Measurements from ENCODE around the gene RALB.
A peak's percentile ranks its signal among the peaks of the same experiment; 100 is the strongest.

RALB gene, protein sequence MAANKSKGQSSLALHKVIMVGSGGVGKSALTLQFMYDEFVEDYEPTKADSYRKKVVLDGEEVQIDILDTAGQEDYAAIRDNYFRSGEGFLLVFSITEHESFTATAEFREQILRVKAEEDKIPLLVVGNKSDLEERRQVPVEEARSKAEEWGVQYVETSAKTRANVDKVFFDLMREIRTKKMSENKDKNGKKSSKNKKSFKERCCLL

DNA sequence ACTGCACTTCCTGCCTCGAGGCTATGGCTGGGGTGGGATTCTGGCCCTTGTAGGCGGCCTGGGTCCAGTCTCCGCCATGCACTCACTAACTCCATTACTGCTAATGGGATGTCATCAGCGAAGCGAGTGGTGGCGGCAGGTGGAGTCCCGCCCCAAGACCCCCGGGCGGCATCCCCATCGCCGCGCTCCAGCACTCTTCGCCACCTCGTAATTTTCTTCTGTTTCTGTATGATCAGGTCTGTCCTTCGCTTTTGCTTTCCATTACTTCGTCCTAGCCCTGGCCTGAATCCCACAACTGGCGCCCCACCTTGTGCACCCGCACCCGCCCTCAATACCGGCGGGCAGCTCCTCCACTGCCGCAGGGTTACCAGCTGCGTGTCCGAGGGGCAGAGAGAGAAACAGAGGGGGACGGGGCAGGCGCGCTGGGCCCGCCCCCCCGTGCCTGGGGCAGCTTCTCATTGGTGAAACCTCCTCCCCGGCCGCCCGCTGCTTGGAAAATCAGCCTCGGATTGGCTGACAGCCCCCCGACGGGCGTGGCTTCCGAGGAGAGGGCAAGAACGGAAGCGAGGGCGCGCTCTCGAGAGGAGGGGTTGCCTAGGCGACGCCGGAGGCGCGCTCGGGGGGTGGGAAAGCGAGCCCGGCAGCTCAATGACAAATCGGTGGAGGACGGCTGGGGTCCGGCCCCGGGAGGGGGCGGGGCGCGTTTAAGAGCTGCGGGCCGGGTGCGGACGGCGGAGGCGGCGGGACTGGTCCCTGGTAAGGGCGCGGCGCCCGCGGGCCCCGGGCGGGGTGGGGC is at the start of gene RALB:
TSS of gene RALB (plus strand) at position 628 of the 796 bp plus-strand sequence. CDS start 25,813 bp downstream, outside the sequence.
- peak within 1 kb of the TSS; percentile 67 for H3K27ac ChIP-seq (ENCODE audit: low read depth, low read length)
- no peaks in the 10 kb centered on the region for H3K27me3 ChIP-seq (ENCODE audit: control insufficient read depth in 1 of 2, insufficient read depth in 2 of 2, low read length in 2 of 2)
- H3K36me3 ChIP-seq (ENCODE audit: control insufficient read depth in 1 of 2, insufficient read depth in 2 of 2, low read length in 2 of 2) = no peaks in the 10 kb centered on the region
- H3K9me3 ChIP-seq (ENCODE audit: control insufficient read depth in 1 of 2, low read length in 2 of 2) = no peaks in the 10 kb centered on the region
- H3K4me1 ChIP-seq (ENCODE audit: control insufficient read depth in 1 of 2, insufficient read depth in 2 of 2, low read length in 2 of 2) = peaks cover 19 to 25% of the 10 kb centered on the region in 2 donors
- H3K9ac ChIP-seq (ENCODE audit: low read depth in 1 of 2, low read length in 2 of 2) = peak within 1 kb of the TSS; percentile 69 to 73
- peak within 1 kb of the TSS; percentile 82 to 93 for H3K4me3 ChIP-seq (ENCODE audit: low read depth in 1 of 2, low read length in 2 of 2)

DNA sequence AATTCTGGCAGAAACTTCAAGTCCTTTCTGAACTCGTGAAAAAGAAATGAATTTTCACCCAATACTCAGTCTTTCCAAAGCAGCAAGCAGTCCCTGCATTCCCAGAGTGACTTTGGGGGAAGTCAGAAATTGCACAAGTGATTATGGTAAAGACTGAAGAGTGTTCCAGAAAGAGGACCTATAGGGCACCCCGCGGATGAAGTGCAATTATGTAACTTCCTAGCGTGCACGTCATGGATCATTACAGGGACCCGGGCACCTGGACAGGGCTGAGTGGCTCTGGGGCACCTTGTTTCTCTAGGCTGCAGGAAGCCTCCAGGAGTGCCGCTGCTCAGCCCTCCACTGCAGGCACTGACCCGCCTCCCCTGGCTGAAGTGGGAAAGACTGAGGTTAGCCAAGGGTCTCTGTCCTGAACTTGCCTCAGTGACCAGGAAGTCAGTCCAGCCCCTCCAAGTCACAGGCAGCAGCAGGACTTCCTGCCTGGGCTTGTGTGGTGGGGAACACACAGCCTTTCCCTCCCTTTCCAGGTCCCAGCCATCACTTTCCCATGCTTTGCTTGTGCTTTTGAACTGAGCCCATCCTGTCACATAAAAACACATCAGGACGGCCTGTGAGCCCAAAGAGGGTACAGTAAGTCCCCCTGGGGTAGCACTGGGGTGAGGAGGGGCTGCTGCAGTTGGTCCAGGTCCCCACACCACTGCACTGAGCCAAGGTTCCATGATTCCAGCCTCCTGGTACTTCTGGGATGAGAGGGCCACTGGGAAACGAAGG is 49.2 kb upstream of the RALB start:
- no peaks in the 10 kb centered on the region for H3K27me3 ChIP-seq (ENCODE audit: control insufficient read depth in 1 of 2, insufficient read depth in 2 of 2, low read length in 2 of 2)
- H3K9ac ChIP-seq (ENCODE audit: low read depth in 1 of 2, low read length in 2 of 2) = no peak overlapping the region
- peaks cover 0 to under 1% of the 10 kb centered on the region in 2 donors for H3K9me3 ChIP-seq (ENCODE audit: control insufficient read depth in 1 of 2, low read length in 2 of 2)
- H3K36me3 ChIP-seq (ENCODE audit: control insufficient read depth in 1 of 2, insufficient read depth in 2 of 2, low read length in 2 of 2) = no peaks in the 10 kb centered on the region
- H3K27ac ChIP-seq (ENCODE audit: low read depth, low read length) = no peak overlapping the region
- H3K4me3 ChIP-seq (ENCODE audit: low read depth in 1 of 2, low read length in 2 of 2) = no peak overlapping the region
- H3K4me1 ChIP-seq (ENCODE audit: control insufficient read depth in 1 of 2, insufficient read depth in 2 of 2, low read length in 2 of 2) = peaks cover 0 to 4% of the 10 kb centered on the region in 2 donors

DNA sequence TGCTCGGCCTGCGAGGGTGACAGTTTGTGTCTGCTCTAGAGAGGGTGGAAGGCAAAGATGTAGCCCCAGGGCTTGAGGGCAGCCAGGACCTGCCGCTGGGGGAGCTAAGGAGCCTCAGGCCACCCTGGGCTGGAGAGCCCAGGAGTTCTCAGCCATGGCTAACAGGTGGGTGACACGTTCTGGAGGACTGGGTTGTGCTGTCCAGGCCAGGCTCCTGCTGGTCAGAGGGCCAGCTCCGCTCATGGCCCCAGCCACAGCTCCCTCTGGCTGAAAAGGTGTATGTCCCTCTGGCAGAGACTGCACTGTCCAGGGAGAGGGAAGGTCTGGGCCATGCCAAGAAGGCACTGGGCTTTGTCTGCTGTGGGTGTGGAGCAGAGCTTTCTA is 48.6 kb upstream of the RALB start:
- Histone ChIP-seq H3K36me3 (ENCODE audit: control insufficient read depth in 1 of 2, insufficient read depth in 2 of 2, low read length in 2 of 2) (no peaks in the 10 kb centered on the region), H3K9ac (ENCODE audit: low read depth in 1 of 2, low read length in 2 of 2) (no peak overlapping the region), H3K27me3 (ENCODE audit: control insufficient read depth in 1 of 2, insufficient read depth in 2 of 2, low read length in 2 of 2) (no peaks in the 10 kb centered on the region), H3K4me3 (ENCODE audit: low read depth in 1 of 2, low read length in 2 of 2) (no peak overlapping the region), H3K27ac (ENCODE audit: low read depth, low read length) (no peak overlapping the region), H3K4me1 (ENCODE audit: control insufficient read depth in 1 of 2, insufficient read depth in 2 of 2, low read length in 2 of 2) (peaks cover 0 to 4% of the 10 kb centered on the region in 2 donors), H3K9me3 (ENCODE audit: control insufficient read depth in 1 of 2, low read length in 2 of 2) (no peaks in the 10 kb centered on the region)

DNA sequence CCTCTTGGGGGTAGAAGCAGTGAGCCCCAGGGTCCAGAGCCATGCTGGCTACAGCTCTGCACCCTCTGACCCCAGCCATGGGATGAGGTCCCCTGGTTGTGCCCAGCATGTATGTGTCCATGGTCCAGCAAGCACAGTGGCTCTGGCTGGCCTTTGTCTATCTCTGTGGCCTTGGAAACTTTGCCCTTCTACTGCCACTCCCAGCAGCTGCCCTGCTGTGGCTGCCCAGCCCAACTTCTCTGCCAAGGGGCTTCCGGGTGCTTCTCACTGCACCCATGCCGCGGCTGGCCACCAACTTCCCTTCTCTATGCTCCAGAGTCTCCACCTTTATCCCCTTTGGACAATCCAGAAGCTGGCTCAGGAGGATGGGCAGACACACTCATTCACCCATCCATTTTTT is 48.2 kb upstream of the RALB start:
- Histone ChIP-seq H3K9ac (ENCODE audit: low read depth in 1 of 2, low read length in 2 of 2) (no peak overlapping the region), H3K4me3 (ENCODE audit: low read depth in 1 of 2, low read length in 2 of 2) (no peak overlapping the region), H3K4me1 (ENCODE audit: control insufficient read depth in 1 of 2, insufficient read depth in 2 of 2, low read length in 2 of 2) (peaks cover 0 to 4% of the 10 kb centered on the region in 2 donors), H3K36me3 (ENCODE audit: control insufficient read depth in 1 of 2, insufficient read depth in 2 of 2, low read length in 2 of 2) (no peaks in the 10 kb centered on the region), H3K27me3 (ENCODE audit: control insufficient read depth in 1 of 2, insufficient read depth in 2 of 2, low read length in 2 of 2) (no peaks in the 10 kb centered on the region), H3K9me3 (ENCODE audit: control insufficient read depth in 1 of 2, low read length in 2 of 2) (no peaks in the 10 kb centered on the region), H3K27ac (ENCODE audit: low read depth, low read length) (no peak overlapping the region)

DNA sequence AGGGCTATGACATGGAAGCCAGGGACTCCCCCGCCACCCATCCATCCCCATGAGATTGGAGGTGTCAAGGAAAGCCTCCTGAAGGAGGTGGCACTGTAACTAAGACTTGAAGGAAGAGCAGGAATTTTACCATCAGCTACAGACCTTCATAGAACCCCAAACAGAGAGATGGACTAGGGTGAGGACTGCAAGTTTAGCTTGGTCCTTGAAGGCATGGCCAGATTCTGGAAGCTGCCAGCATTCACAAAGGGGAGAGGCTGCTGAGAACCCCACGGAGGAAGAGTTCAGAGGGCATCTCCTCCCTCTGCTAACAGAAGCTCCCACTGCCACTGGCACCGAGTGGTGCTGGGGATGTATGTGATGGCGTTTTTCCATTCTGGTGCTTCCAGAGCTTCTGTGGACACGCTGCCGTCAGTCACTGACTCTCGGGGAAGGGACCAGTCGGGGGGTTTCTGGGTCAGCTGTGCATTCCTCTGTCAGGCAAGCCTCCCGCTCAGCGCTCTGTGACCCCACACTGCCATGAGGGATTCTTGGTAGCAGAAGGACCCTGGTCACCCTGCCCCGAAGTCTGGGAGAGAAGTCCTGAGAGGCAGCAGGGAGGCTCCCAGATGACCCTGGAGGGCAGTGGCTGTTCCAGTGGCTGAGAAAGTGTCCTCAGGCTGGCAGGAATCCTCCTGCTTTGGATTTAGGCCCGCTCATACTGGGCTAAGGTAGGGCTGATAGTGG is 47.5 kb upstream of the RALB start:
- H3K4me3 ChIP-seq (ENCODE audit: low read depth in 1 of 2, low read length in 2 of 2) = no peak overlapping the region
- H3K27ac ChIP-seq (ENCODE audit: low read depth, low read length) = no peak overlapping the region
- peaks cover 0 to 4% of the 10 kb centered on the region in 2 donors for H3K4me1 ChIP-seq (ENCODE audit: control insufficient read depth in 1 of 2, insufficient read depth in 2 of 2, low read length in 2 of 2)
- no peak overlapping the region for H3K9ac ChIP-seq (ENCODE audit: low read depth in 1 of 2, low read length in 2 of 2)
- no peaks in the 10 kb centered on the region for H3K9me3 ChIP-seq (ENCODE audit: control insufficient read depth in 1 of 2, low read length in 2 of 2)
- H3K36me3 ChIP-seq (ENCODE audit: control insufficient read depth in 1 of 2, insufficient read depth in 2 of 2, low read length in 2 of 2) = no peaks in the 10 kb centered on the region
- H3K27me3 ChIP-seq (ENCODE audit: control insufficient read depth in 1 of 2, insufficient read depth in 2 of 2, low read length in 2 of 2) = no peaks in the 10 kb centered on the region

DNA sequence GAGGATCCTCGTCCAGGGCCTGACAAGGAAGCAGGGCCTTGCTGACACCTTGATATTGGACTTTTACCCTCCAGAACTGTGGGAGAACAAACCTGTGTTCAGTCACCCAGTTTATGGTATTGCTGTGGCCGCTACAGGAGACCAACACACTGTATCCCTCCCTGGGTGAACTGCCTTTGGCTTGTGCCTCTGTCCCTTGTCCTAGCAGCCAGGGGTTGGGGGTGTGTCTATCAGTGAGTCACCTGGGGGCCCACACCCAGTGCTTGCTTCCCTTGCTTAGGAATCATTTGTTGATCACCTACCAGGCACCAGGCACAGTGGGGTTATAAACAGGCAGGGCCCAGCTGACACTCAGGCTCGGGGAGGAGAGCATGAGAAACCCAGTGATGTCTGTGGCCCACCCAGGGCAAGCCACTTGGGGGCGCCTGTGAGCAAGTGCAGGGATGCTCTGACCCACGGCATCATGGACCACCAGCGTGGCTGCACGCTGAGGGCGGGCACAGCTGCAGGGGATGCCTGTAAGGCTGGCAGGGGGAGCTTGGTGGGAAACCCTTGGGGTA is 46.5 kb upstream of the RALB start:
- Histone ChIP-seq H3K4me3 (ENCODE audit: low read depth in 1 of 2, low read length in 2 of 2) (no peak overlapping the region), H3K36me3 (ENCODE audit: control insufficient read depth in 1 of 2, insufficient read depth in 2 of 2, low read length in 2 of 2) (no peaks in the 10 kb centered on the region), H3K9ac (ENCODE audit: low read depth in 1 of 2, low read length in 2 of 2) (no peak overlapping the region), H3K4me1 (ENCODE audit: control insufficient read depth in 1 of 2, insufficient read depth in 2 of 2, low read length in 2 of 2) (peaks cover 0 to 4% of the 10 kb centered on the region in 2 donors), H3K9me3 (ENCODE audit: control insufficient read depth in 1 of 2, low read length in 2 of 2) (no peaks in the 10 kb centered on the region), H3K27ac (ENCODE audit: low read depth, low read length) (no peak overlapping the region), H3K27me3 (ENCODE audit: control insufficient read depth in 1 of 2, insufficient read depth in 2 of 2, low read length in 2 of 2) (no peaks in the 10 kb centered on the region)

DNA sequence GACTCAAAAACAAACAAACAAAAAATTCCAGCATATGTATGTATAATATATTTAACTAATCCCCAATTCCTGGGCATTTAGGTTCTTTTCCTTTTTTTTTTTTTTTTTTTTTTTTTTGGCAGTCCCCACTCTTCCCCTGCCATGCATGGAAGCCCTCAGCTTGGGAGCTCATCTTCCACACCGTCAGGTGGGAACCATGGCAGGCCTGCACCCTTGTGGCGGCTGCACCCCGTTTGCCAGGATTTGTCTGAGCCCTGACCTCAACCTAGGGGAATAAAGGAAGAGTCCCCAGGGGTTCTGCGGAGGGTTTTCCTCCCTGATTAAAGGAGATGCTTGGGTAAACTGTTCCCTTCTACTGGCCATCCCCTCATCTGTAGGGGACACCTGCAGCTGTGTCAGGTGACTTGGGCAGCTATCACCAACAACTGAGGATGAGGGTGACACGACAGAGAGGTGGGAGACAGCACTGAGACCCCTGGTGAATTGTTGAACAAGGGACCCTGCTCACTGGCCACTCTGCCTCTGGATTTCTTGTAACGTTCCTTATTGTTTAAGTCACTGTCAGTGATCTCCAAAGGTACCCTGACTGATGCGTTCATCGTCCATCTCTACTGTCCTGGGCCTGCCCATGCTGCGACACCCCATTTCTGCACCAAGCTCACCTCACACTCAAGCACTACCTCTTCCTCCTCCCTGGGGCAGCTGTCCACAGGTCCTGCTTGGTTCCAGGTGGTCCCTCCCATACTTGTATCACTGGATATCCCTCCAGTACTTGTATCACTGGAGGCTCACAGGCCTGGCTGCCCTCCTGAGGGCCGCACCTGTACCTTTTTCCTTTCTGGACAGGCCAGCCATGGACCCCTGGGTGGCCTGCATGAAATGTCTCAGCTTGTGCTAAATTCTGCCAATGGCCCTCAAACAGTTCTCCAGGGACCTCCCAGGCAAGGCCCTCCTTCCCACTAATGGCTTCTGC is 44.0 kb upstream of the RALB start:
- H3K36me3 ChIP-seq (ENCODE audit: control insufficient read depth in 1 of 2, insufficient read depth in 2 of 2, low read length in 2 of 2) = no peaks in the 10 kb centered on the region
- no peaks in the 10 kb centered on the region for H3K27me3 ChIP-seq (ENCODE audit: control insufficient read depth in 1 of 2, insufficient read depth in 2 of 2, low read length in 2 of 2)
- no peak overlapping the region for H3K27ac ChIP-seq (ENCODE audit: low read depth, low read length)
- H3K4me1 ChIP-seq (ENCODE audit: control insufficient read depth in 1 of 2, insufficient read depth in 2 of 2, low read length in 2 of 2) = peaks cover 0 to 4% of the 10 kb centered on the region in 2 donors
- no peak overlapping the region for H3K9ac ChIP-seq (ENCODE audit: low read depth in 1 of 2, low read length in 2 of 2)
- no peaks in the 10 kb centered on the region for H3K9me3 ChIP-seq (ENCODE audit: control insufficient read depth in 1 of 2, low read length in 2 of 2)
- no peak overlapping the region for H3K4me3 ChIP-seq (ENCODE audit: low read depth in 1 of 2, low read length in 2 of 2)

DNA sequence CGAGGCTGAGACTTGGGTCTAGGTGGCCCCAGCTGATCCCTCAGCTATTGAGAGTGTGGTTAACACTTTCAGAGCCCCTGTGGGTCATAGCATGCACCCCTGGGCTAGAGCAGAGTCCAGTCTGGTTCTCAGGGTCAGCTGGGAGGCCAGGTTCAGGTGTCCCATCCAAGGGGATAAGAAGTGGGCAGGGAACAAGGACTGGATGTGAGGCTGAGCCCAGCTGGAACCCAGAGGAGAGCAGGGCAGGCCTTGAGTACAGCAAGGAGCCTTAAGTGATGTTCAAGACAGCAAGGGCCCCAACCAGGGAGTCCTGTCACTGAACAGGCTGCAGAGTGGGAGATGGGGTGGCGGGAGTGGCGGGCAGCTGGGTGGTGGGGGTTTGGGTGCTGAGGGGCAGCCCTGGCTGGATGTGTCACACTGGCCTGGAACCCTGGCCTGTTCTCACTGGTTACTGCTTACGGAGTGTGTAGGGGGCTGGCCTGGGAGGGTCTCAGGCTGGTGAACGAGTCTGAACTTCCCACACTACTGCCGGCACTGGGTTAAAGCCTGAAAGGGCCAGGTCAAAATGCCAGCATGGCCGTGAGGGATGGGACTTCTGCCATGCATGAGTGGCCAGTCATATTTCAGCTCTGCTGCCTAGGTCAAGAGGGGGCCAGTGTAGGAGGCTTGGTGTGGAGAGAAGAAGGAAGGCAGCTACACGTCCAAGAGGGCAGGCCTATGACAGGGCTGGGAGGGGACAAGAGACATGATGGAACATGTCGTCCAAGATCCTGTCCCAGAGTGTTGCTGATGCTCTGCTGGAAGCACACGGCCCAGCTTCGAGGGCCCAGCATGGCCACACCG is 43.0 kb upstream of the RALB start:
- H3K27me3 ChIP-seq (ENCODE audit: control insufficient read depth in 1 of 2, insufficient read depth in 2 of 2, low read length in 2 of 2) = no peaks in the 10 kb centered on the region

More for the DNA sequence above, 43.0 kb upstream of the RALB start:
- H3K36me3 ChIP-seq (ENCODE audit: control insufficient read depth in 1 of 2, insufficient read depth in 2 of 2, low read length in 2 of 2) = no peaks in the 10 kb centered on the region
- H3K9me3 ChIP-seq (ENCODE audit: control insufficient read depth in 1 of 2, low read length in 2 of 2) = no peaks in the 10 kb centered on the region
- H3K9ac ChIP-seq (ENCODE audit: low read depth in 1 of 2, low read length in 2 of 2) = no peak overlapping the region
- no peak overlapping the region for H3K27ac ChIP-seq (ENCODE audit: low read depth, low read length)
- H3K4me3 ChIP-seq (ENCODE audit: low read depth in 1 of 2, low read length in 2 of 2) = no peak overlapping the region
- peaks cover 0 to 4% of the 10 kb centered on the region in 2 donors for H3K4me1 ChIP-seq (ENCODE audit: control insufficient read depth in 1 of 2, insufficient read depth in 2 of 2, low read length in 2 of 2)

All from duodenal mucosa (tissue), 2 donors.